ENCODE results near the gene TENM4. TPM values are rescaled to one million over a fixed set of nuclear protein-coding genes. Genes with fewer than 3 reads are reported as not detected.

The TENM4 gene
- total and polyA plus RNA-seq, 4 donors: 0.02 to 0.33 (median 0.14) TPM

- TF ChIP-seq RAD21 (IDR thresholded peaks at IDR 0.05) (no peak), EGR1 (IDR thresholded peaks at IDR 0.05; ENCODE audit: low read depth in 2 of 2) (no peak), ATF3 (IDR thresholded peaks at IDR 0.05) (no peak), HNF4A (conservative IDR thresholded peaks at IDR 0.05) (no peak), JUND (IDR thresholded peaks at IDR 0.05) (no peak), FOXA1 (IDR thresholded peaks at IDR 0.05) (no peak), FOXA2 (IDR thresholded peaks at IDR 0.05) (no peak), GABPA (IDR thresholded peaks at IDR 0.05 in 1 of 2, conservative IDR thresholded peaks at IDR 0.05 in 1 of 2) (no peak), REST (IDR thresholded peaks at IDR 0.05) (no peak), ZBTB33 (IDR thresholded peaks at IDR 0.05) (no peak), YY1 (IDR thresholded peaks at IDR 0.05) (no peak), RXRA (IDR thresholded peaks at IDR 0.05) (no peak), TAF1 (conservative IDR thresholded peaks at IDR 0.05) (no peak), CTCF (IDR thresholded peaks at IDR 0.05; ENCODE audit: low read depth, low read length, missing input control) (no peak), MAX (IDR thresholded peaks at IDR 0.05) (no peak)
- no peak for DNase-seq (ENCODE audit: low spot score)
- H3K36me3 ChIP-seq (ENCODE audit: control insufficient read depth in 4 of 4, insufficient read depth in 3 of 4, low read depth in 1 of 4, low read length in 3 of 4): no peaks in the 10 kb centered on the region
- H3K27ac ChIP-seq (ENCODE audit: low read depth in 1 of 2, low read length in 2 of 2): no peak overlapping the region
- H3K9ac ChIP-seq (ENCODE audit: low read depth in 1 of 2, low read length in 2 of 2): no peak overlapping the region
- peaks cover 0 to 3% (median 0%) of the 10 kb centered on the region in 4 donors for H3K9me3 ChIP-seq (ENCODE audit: control insufficient read depth in 4 of 4, low read length in 3 of 4)
- H3K4me1 ChIP-seq (ENCODE audit: control insufficient read depth in 4 of 4, insufficient read depth in 4 of 4, low read length in 3 of 4): no peaks in the 10 kb centered on the region
- WGBS: 88% methylated on average over 2 of the region's 2 CpGs
- no peak overlapping the region for H3K4me3 ChIP-seq (ENCODE audit: low read depth in 1 of 3, low read length in 3 of 3)
- H3K27me3 ChIP-seq (ENCODE audit: control insufficient read depth in 4 of 4, insufficient read depth in 4 of 4, low read length in 3 of 4): no peaks in the 10 kb centered on the region
Measured at GRCh38 chr11:78667461-78667860, 773.4 kb downstream of the TENM4 start.

DNA sequence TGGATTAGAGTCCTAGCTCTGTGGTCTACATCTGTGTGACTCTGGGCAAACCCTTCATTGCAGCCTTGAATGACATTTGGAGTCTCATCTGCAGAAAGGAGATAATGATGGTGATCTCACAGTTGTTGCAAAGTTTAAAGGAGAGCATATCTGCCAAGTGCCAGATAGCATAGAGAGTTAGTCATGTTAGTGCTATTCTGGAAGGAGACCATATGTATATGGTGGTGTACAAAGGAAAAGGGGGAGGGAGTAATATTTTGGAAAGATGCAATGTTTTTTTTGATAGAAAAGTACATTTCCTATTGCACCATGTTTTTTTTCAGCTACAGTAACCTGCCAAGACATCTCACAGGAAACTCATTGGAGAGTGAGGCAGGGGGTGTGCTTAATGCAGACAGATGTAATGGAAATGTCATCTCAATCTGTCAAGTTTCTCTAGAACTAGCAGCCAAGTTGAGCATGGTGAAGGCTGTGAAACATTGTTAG lies 774.1 kb downstream of the TENM4 start:
- H3K9me3 ChIP-seq (ENCODE audit: control insufficient read depth in 4 of 4, low read length in 3 of 4): peaks cover 0 to 3% (median 0%) of the 10 kb centered on the region in 4 donors
- no peak overlapping the region for H3K9ac ChIP-seq (ENCODE audit: low read depth in 1 of 2, low read length in 2 of 2)
- no peaks in the 10 kb centered on the region for H3K36me3 ChIP-seq (ENCODE audit: control insufficient read depth in 4 of 4, insufficient read depth in 3 of 4, low read depth in 1 of 4, low read length in 3 of 4)
- DNase-seq (ENCODE audit: low spot score): no peak
- H3K4me3 ChIP-seq (ENCODE audit: low read depth in 1 of 3, low read length in 3 of 3): no peak overlapping the region
- no peaks in the 10 kb centered on the region for H3K4me1 ChIP-seq (ENCODE audit: control insufficient read depth in 4 of 4, insufficient read depth in 4 of 4, low read length in 3 of 4)
- H3K27ac ChIP-seq (ENCODE audit: low read depth in 1 of 2, low read length in 2 of 2): no peak overlapping the region
- no peaks in the 10 kb centered on the region for H3K27me3 ChIP-seq (ENCODE audit: control insufficient read depth in 4 of 4, insufficient read depth in 4 of 4, low read length in 3 of 4)
- no peak for TF ChIP-seq CTCF (IDR thresholded peaks at IDR 0.05; ENCODE audit: low read depth, low read length, missing input control)
- TF ChIP-seq SP1 (IDR thresholded peaks at IDR 0.05): no peak
- TF ChIP-seq ATF3 (IDR thresholded peaks at IDR 0.05): no peak
- TF ChIP-seq HNF4A (conservative IDR thresholded peaks at IDR 0.05): no peak
- no peak for TF ChIP-seq EGR1 (IDR thresholded peaks at IDR 0.05; ENCODE audit: low read depth in 2 of 2)
- TF ChIP-seq HNF4G (IDR thresholded peaks at IDR 0.05): no peak
- no peak for TF ChIP-seq JUND (IDR thresholded peaks at IDR 0.05)
- no peak for TF ChIP-seq GABPA (IDR thresholded peaks at IDR 0.05 in 1 of 2, conservative IDR thresholded peaks at IDR 0.05 in 1 of 2)
- TF ChIP-seq RAD21 (IDR thresholded peaks at IDR 0.05): no peak
- TF ChIP-seq FOXA2 (IDR thresholded peaks at IDR 0.05): no peak
- TF ChIP-seq ZBTB33 (IDR thresholded peaks at IDR 0.05): no peak
- no peak for TF ChIP-seq NR2F2 (IDR thresholded peaks at IDR 0.05)
- no peak for TF ChIP-seq TAF1 (conservative IDR thresholded peaks at IDR 0.05)
- no peak for TF ChIP-seq MAX (IDR thresholded peaks at IDR 0.05)
- no peak for TF ChIP-seq FOXA1 (IDR thresholded peaks at IDR 0.05)
- TF ChIP-seq RXRA (IDR thresholded peaks at IDR 0.05): no peak
